Measurements from ENCODE around the gene HCRTR2. TPM values are rescaled to one million over a fixed set of nuclear protein-coding genes. Genes with fewer than 3 reads are reported as not detected.

The HCRTR2 gene
- total and polyA plus RNA-seq, 4 donors, result not detected

GRCh38 chr6:55304747-55305146, 130.4 kb downstream of the HCRTR2 start:
- 46% methylated on average over 1 of the region's 1 CpG for WGBS
- Histone ChIP-seq H3K36me3 (ENCODE audit: control insufficient read depth in 4 of 4, insufficient read depth in 3 of 4, low read depth in 1 of 4, low read length in 3 of 4) (no peaks in the 10 kb centered on the region), H3K27me3 (ENCODE audit: control insufficient read depth in 4 of 4, insufficient read depth in 4 of 4, low read length in 3 of 4) (no peaks in the 10 kb centered on the region), H3K4me1 (ENCODE audit: control insufficient read depth in 4 of 4, insufficient read depth in 4 of 4, low read length in 3 of 4) (no peaks in the 10 kb centered on the region), H3K27ac (ENCODE audit: low read depth in 1 of 2, low read length in 2 of 2) (no peak overlapping the region), H3K9me3 (ENCODE audit: control insufficient read depth in 4 of 4, low read length in 3 of 4) (no peaks in the 10 kb centered on the region), H3K9ac (ENCODE audit: low read depth in 1 of 2, low read length in 2 of 2) (no peak overlapping the region), H3K4me3 (ENCODE audit: low read depth in 1 of 3, low read length in 3 of 3) (no peak overlapping the region)
- no peak for DNase-seq (ENCODE audit: low spot score)
- no peak for TF ChIP-seq NR2F2 (IDR thresholded peaks at IDR 0.05)
- TF ChIP-seq HNF4G (IDR thresholded peaks at IDR 0.05), result no peak
- TF ChIP-seq MAX (IDR thresholded peaks at IDR 0.05), result no peak
- no peak for TF ChIP-seq TAF1 (conservative IDR thresholded peaks at IDR 0.05)

- no peak overlapping the region for H3K9ac ChIP-seq (ENCODE audit: low read depth in 1 of 2, low read length in 2 of 2)
- no peaks in the 10 kb centered on the region for H3K4me1 ChIP-seq (ENCODE audit: control insufficient read depth in 4 of 4, insufficient read depth in 4 of 4, low read length in 3 of 4)
These were observed 145.8 kb downstream of the HCRTR2 start for GRCh38 chr6:55319961-55320695.

More at GRCh38 chr6:55319961-55320695, 145.8 kb downstream of the HCRTR2 start:
- no peak for TF ChIP-seq MAX (IDR thresholded peaks at IDR 0.05)
- no peak for TF ChIP-seq HNF4A (conservative IDR thresholded peaks at IDR 0.05)
- no peak for TF ChIP-seq EGR1 (IDR thresholded peaks at IDR 0.05; ENCODE audit: low read depth in 2 of 2)
- TF ChIP-seq FOXA2 (IDR thresholded peaks at IDR 0.05), result no peak
- TF ChIP-seq ZBTB33 (IDR thresholded peaks at IDR 0.05), result no peak
- TF ChIP-seq ATF3 (IDR thresholded peaks at IDR 0.05), result no peak
- TF ChIP-seq SP1 (IDR thresholded peaks at IDR 0.05), result no peak
- no peak for TF ChIP-seq HNF4G (IDR thresholded peaks at IDR 0.05)
- no peak for TF ChIP-seq TAF1 (conservative IDR thresholded peaks at IDR 0.05)
- TF ChIP-seq RXRA (IDR thresholded peaks at IDR 0.05), result no peak
- no peak for TF ChIP-seq REST (IDR thresholded peaks at IDR 0.05)
- no peak for TF ChIP-seq JUND (IDR thresholded peaks at IDR 0.05)
- no peak for TF ChIP-seq RAD21 (IDR thresholded peaks at IDR 0.05)
- TF ChIP-seq YY1 (IDR thresholded peaks at IDR 0.05), result no peak
- TF ChIP-seq CTCF (IDR thresholded peaks at IDR 0.05; ENCODE audit: low read depth, low read length, missing input control), result no peak
- H3K4me3 ChIP-seq (ENCODE audit: low read depth in 1 of 3, low read length in 3 of 3), result no peak overlapping the region
- H3K36me3 ChIP-seq (ENCODE audit: control insufficient read depth in 4 of 4, insufficient read depth in 3 of 4, low read depth in 1 of 4, low read length in 3 of 4), result no peaks in the 10 kb centered on the region
- H3K9me3 ChIP-seq (ENCODE audit: control insufficient read depth in 4 of 4, low read length in 3 of 4), result no peaks in the 10 kb centered on the region
- no peak overlapping the region for H3K27ac ChIP-seq (ENCODE audit: low read depth in 1 of 2, low read length in 2 of 2)
- DNase-seq (ENCODE audit: low spot score), result no peak
- H3K27me3 ChIP-seq (ENCODE audit: control insufficient read depth in 4 of 4, insufficient read depth in 4 of 4, low read length in 3 of 4), result no peaks in the 10 kb centered on the region

Data from liver (tissue), 9 donors.